GM12873 (cell line): ENCODE measurements around the gene AQP5.

Experiments
- CTCF ChIP-seq: IDR thresholded peaks from 2 replicates; pipeline ENCODE4 v1.5.1; 2012; ENCODE audit warnings: low read depth, mild to moderate bottlenecking, moderate library complexity, low read length, control low read depth; ENCODE audit not compliant: insufficient read depth; ENCODE audit errors: missing control alignments

Gene AQP5

DNA sequence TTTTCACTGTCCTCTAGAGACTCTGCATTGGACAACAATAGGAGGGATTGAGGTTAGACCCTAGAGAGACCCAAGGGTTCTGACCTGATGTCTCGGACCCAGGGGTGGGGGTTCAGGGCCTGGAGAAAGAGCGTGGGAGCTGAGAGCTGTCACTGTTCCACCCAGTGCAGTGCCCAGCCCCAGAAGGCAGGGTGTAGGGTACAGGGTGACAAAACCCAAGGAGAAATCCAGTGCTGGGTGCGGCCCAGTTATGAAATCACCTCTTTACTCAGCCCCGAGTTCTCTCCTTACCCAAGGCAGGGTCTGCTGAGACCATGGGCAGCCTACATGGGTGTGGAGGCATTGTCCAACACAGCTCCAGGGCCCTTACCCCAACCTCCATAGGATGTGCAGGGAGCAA is 8.5 kb upstream of the AQP5 start:
- no peak for TF ChIP-seq CTCF

DNA sequence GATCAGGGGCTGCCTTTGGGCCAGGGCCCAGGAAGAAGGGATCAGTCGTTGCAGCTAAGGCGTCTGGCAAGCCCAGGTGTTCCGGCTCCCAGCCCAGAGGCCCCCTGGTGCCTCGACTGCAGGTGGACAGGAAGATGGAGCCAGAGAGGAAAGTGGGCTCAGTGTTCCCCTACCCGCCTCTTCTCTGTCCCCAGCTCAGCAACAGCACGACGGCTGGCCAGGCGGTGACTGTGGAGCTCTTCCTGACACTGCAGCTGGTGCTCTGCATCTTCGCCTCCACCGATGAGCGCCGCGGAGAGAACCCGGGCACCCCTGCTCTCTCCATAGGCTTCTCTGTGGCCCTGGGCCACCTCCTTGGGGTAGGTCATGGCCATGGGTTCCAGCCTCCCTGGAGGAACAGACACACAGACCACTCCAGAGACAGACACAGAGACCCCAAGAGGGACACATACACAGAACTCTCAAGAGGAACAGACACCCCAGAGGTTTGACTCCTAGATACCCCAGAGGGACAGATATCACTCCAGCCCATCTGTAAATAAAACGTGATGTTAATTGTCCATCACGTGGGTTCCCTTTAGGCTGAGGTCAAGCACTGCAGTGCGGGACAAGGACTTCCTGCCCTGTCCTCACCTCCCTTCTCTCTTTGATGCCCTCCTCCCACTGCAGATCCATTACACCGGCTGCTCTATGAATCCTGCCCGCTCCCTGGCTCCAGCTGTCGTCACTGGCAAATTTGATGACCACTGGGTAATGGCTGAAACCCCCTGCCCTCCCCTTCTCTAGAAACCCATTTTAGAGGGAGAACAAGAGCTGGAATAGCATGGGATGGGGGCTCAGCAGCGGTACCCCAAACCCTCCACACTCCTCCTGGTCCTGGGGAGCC is 7.5 kb upstream of the AQP5 start:
- no peak for TF ChIP-seq CTCF

- TF ChIP-seq CTCF, result no peak
Measured at GRCh38 chr12:49954863-49955830, 6.5 kb upstream of the AQP5 start.

GRCh38 chr12:49955899-49956662 is 5.6 kb upstream of the AQP5 start:
- no peak for TF ChIP-seq CTCF

GRCh38 chr12:49956663-49957569 is 4.8 kb upstream of the AQP5 start:
- no peak for TF ChIP-seq CTCF

DNA sequence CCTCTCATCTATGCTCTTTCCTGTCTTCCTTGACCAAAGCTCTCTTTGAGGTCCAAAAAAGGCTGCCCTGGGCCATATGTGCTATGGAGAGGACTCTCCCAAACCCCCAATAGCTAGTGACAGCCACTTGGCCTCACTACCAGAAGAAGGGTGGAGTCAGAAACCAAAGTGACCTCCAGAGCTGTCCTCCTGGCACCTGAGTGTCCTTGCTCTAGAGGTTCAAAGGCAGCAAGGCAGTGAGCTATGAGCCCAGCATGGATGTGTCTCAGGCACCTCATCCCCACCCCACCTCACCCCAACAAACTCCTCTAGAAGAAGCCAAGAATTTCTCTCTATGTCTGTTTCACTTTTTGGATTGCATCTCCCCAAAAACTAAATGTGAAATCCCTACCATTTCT is 4.1 kb upstream of the AQP5 start:
- TF ChIP-seq CTCF, result no peak
